Ishikawa (cell line): Measurements from ENCODE around the gene NIP7.
A peak's percentile ranks its signal among the peaks of the same experiment; 100 is the strongest.

ENCODE experiments used
- CEBPB ChIP-seq: IDR thresholded peaks from 2 replicates; pipeline ENCODE4 v1.6.1; 2012
- CREB1 ChIP-seq: IDR thresholded peaks from 2 replicates; pipeline ENCODE4 v1.6.1; 2012; ENCODE audit warnings: low read depth
- EGR1 ChIP-seq: IDR thresholded peaks from 2 replicates; pipeline ENCODE4 v1.6.1; 2012
- EP300 ChIP-seq: IDR thresholded peaks from 2 replicates; pipeline ENCODE4 v1.6.1; 2012; ENCODE audit warnings: borderline replicate concordance
- FOXM1 ChIP-seq: IDR thresholded peaks from 2 replicates; pipeline ENCODE4 v1.6.1; 2012; ENCODE audit warnings: low read depth, borderline replicate concordance
- MAX ChIP-seq: IDR thresholded peaks from 2 replicates; pipeline ENCODE4 v1.6.1; 2012
- NFIC ChIP-seq: IDR thresholded peaks from 2 replicates; pipeline ENCODE4 v1.6.1; 2012
- RAD21 ChIP-seq: IDR thresholded peaks from 2 replicates; pipeline ENCODE4 v1.6.1; 2012; ENCODE audit warnings: low read depth
- REST ChIP-seq: IDR thresholded peaks from 2 replicates; pipeline ENCODE4 v1.6.1; 2012; ENCODE audit warnings: low read depth, mild to moderate bottlenecking
- TAF1 ChIP-seq: IDR thresholded peaks from 2 replicates; pipeline ENCODE4 v1.6.1; 2012; ENCODE audit warnings: low read depth, mild to moderate bottlenecking
- TCF12 ChIP-seq: IDR thresholded peaks from 2 replicates; pipeline ENCODE4 v1.6.1; 2012; ENCODE audit warnings: low read depth
- TEAD4 ChIP-seq: IDR thresholded peaks from 2 replicates; pipeline ENCODE4 v1.6.1; 2012
- USF1 ChIP-seq: IDR thresholded peaks from 2 replicates; pipeline ENCODE4 v1.6.1; 2012
- YY1 ChIP-seq: IDR thresholded peaks from 2 replicates; pipeline ENCODE4 v1.6.1; 2012; ENCODE audit warnings: low read depth
- ZBTB7A ChIP-seq: IDR thresholded peaks from 2 replicates; pipeline ENCODE4 v1.6.1; 2012; ENCODE audit warnings: low read depth

NIP7 gene

GRCh38 chr16:69339289-69340094 lies at the start of gene NIP7, which contains the start of gene COG8:
Gene NIP7 (plus strand): TSS chr16:69339772. CDS start chr16:69339830, 58 bp downstream.
Gene COG8 (minus strand): TSS chr16:69339564. CDS start chr16:69339552, 12 bp downstream.
- no peak for TF ChIP-seq EP300
- TF ChIP-seq TCF12: no peak
- no peak for TF ChIP-seq NFIC
- peak; percentile 98 for TF ChIP-seq TAF1
- peak; percentile 91 for TF ChIP-seq MAX
- no peak for TF ChIP-seq REST
- no peak for TF ChIP-seq CEBPB
- no peak for TF ChIP-seq FOXM1
- peak; percentile 96 for TF ChIP-seq YY1
- TF ChIP-seq TEAD4: no peak
- peak; percentile 75 for TF ChIP-seq CREB1
- peak; percentile 51 for TF ChIP-seq USF1
- 0 out of 2 replicates have a peak, but pooled peaks have one; percentile 6 for TF ChIP-seq EGR1
- TF ChIP-seq RAD21: no peak

DNA sequence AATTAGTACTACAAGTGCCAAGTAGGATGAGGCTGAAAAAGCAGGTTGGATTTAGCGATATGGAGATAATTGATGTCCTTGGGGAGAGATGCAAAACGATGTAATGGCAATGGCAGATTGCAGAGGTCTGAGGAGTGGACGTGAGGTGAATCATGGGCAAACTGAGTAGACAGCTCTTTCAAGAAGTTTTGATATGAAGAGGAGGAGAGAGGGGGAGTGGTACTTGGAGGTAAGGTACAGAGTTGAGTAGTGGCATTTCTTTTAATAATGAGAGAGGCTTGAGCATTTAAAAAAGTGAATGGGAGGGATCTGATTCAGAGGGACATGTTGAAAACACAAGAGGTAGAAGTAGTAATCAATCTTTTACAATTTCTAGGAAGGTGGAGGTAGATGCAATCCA lies 46.2 kb upstream of the NIP7 start:
- TF ChIP-seq RAD21: no peak
- no peak for TF ChIP-seq EGR1
- TF ChIP-seq YY1: no peak
- TF ChIP-seq FOXM1: no peak
- no peak for TF ChIP-seq CEBPB
- no peak for TF ChIP-seq REST
- TF ChIP-seq TCF12: no peak
- TF ChIP-seq ZBTB7A: no peak
- no peak for TF ChIP-seq NFIC
- no peak for TF ChIP-seq MAX
- TF ChIP-seq TAF1: no peak
- TF ChIP-seq CREB1: no peak
- no peak for TF ChIP-seq EP300
- no peak for TF ChIP-seq TEAD4
- TF ChIP-seq USF1: no peak

DNA sequence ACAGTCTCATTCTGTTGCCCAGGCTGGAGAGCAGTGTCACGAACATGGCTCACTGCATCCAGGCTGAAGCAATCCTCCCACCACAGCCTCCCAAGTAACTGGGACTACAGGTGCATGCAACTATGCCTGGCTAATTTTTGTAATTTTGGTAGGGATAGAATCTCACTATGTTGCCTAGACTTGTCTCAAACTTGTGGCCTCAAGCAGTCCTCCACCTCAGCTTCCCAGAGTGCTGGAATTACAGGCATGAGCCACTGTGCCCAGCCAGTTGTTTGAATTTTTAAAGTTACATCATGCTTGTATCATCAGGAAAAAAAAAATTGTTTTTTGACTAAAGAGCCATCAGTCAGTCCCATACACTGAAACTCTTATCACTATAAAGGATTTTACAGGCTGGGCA lies 45.5 kb upstream of the NIP7 start:
- TF ChIP-seq EGR1 (no peak), RAD21 (no peak), FOXM1 (no peak), USF1 (no peak), EP300 (no peak), CREB1 (no peak), TCF12 (no peak), TAF1 (no peak), CEBPB (no peak), MAX (no peak), NFIC (no peak), TEAD4 (no peak)

DNA sequence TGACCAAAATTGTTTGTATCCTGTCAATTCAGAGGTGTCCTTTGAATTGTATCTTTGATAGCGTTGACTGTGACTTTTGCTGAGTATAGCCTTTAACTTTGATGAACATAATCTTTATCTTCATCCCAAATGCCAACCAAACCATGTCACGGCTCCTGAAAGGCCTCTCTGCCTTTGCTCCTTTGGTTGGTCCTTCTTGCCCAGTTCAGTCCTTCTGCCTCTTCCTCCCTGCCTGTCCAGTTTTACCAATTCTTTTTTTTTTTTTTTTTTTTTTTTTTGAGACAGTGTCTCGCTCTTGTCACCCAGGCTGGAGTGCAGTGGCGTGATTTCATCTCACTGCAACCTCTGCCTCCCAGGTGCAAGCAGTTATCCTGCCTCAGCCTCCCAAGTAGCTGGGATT lies 41.3 kb upstream of the NIP7 start:
- TF ChIP-seq EP300 (no peak), TCF12 (no peak), TAF1 (no peak), EGR1 (no peak), YY1 (no peak), CEBPB (no peak), REST (no peak), ZBTB7A (no peak), FOXM1 (no peak), MAX (no peak), CREB1 (no peak), TEAD4 (no peak), NFIC (no peak), RAD21 (no peak), USF1 (no peak)
